IMR-90 (cell line): ENCODE measurements around the gene LONP2. TPM values are rescaled to one million over a fixed set of nuclear protein-coding genes. Genes with fewer than 3 reads are reported as not detected.

Experiments used
- ATAC-seq: fragments of 200-7000 bp; cut with Tn5 transposase; 2 replicates; pipeline ENCODE4 v1.9.1; 2020; ENCODE audit warnings: low read depth, mild to moderate bottlenecking, moderate library complexity
- BruUV-seq: library from RNA; stranded (reverse); fragments of 400-500 nt; replicated peaks from 2 replicates; lab custom pipeline; 2021; lab: Mats Ljungman, UMichigan
- CTCF ChIA-PET: fragments of 300-600 bp; formaldehyde crosslinking; extraction: SDS; loops from one replicate; lab custom pipeline; 2021; ENCODE audit warnings: antibody characterized with exemption; lab: Yijun Ruan, JAX
- POLR2A ChIA-PET: fragments of 300-600 bp; sonication (Branson Sonifier 250); formaldehyde crosslinking; loops from one replicate; lab custom pipeline; 2022; ENCODE audit warnings: antibody characterized with exemption; ENCODE audit not compliant: unreplicated experiment; lab: Charles Lee
- DNase-seq: peaks from one replicate; pipeline ENCODE4 v3.0.0; 2013
- H2AFZ ChIP-seq: replicated peaks from 2 replicates; pipeline ENCODE3; 2013; ENCODE audit warnings: low read length, mild to moderate bottlenecking; ENCODE audit not compliant: poor library complexity
- H2AK5ac ChIP-seq: 2 replicates; pipeline ENCODE4 v1.6.1; 2013; ENCODE audit warnings: low read depth, low read length, inconsistent platforms
- H2AK9ac ChIP-seq: replicated peaks from 2 replicates; pipeline ENCODE3; 2013; ENCODE audit warnings: mild to moderate bottlenecking, low read depth, low read length, moderate library complexity; ENCODE audit not compliant: poor library complexity
- H2BK120ac ChIP-seq: 2 replicates; pipeline ENCODE4 v1.6.1; 2013; ENCODE audit warnings: low read depth, low read length, inconsistent platforms
- H2BK15ac ChIP-seq: 3 replicates; pipeline ENCODE4 v1.6.1; 2013; ENCODE audit warnings: low read depth, low read length, inconsistent platforms
- H2BK20ac ChIP-seq: 2 replicates; pipeline ENCODE4 v1.6.1; 2013; ENCODE audit warnings: low read depth, mild to moderate bottlenecking, inconsistent platforms, low read length, moderate library complexity
- H2BK5ac ChIP-seq: 2 replicates; pipeline ENCODE4 v1.6.1; 2013; ENCODE audit warnings: mild to moderate bottlenecking, low read depth, low read length, inconsistent platforms; ENCODE audit not compliant: poor library complexity, severe bottlenecking
- H3K14ac ChIP-seq: replicated peaks from 2 replicates; pipeline ENCODE4 v1.6.1; 2013; ENCODE audit warnings: low read depth, low read length, inconsistent platforms
- H3K18ac ChIP-seq: 2 replicates; pipeline ENCODE4 v1.6.1; 2013; ENCODE audit warnings: low read depth, low read length, control low read depth
- H3K23ac ChIP-seq: 2 replicates; pipeline ENCODE4 v1.6.1; 2013; ENCODE audit warnings: low read depth, low read length, inconsistent platforms
- H3K27ac ChIP-seq: 2 replicates; pipeline ENCODE4 v1.5.1; 2013; ENCODE audit warnings: mild to moderate bottlenecking, control low read depth, low read length; ENCODE audit not compliant: insufficient read depth
- H3K27me3 ChIP-seq: 2 replicates; pipeline ENCODE4 v1.6.1; 2013; ENCODE audit warnings: low read length; ENCODE audit not compliant: control insufficient read depth, insufficient read depth
- H3K36me3 ChIP-seq: 2 replicates; pipeline ENCODE4 v1.6.1; 2013; ENCODE audit warnings: low read length, mixed read lengths; ENCODE audit not compliant: control insufficient read depth, insufficient read depth
- H3K4ac ChIP-seq: 2 replicates; pipeline ENCODE4 v1.6.1; 2013; ENCODE audit warnings: low read depth, low read length, inconsistent platforms
- H3K4me1 ChIP-seq: 2 replicates; pipeline ENCODE4 v1.6.1; 2013; ENCODE audit warnings: low read length, mixed read lengths; ENCODE audit not compliant: control insufficient read depth, insufficient read depth
- H3K4me2 ChIP-seq: 2 replicates; pipeline ENCODE4 v1.6.1; 2013; ENCODE audit warnings: low read depth, mild to moderate bottlenecking, control low read depth, low read length, moderate library complexity
- H3K4me3 ChIP-seq: 2 replicates; pipeline ENCODE4 v1.5.1; 2013; ENCODE audit warnings: low read depth, mild to moderate bottlenecking, control low read depth, low read length, moderate library complexity; ENCODE audit not compliant: insufficient read depth
- H3K56ac ChIP-seq: 2 replicates; pipeline ENCODE4 v1.6.1; 2013; ENCODE audit warnings: low read length, inconsistent platforms; ENCODE audit not compliant: insufficient read depth; ENCODE audit errors: extremely low read depth
- H3K79me1 ChIP-seq, 2 experiments: 2 replicates each; pipeline ENCODE4 v1.6.1; 2013; ENCODE audit warnings: low read length in 2 of 2, inconsistent platforms in 1 of 2, low read depth in 1 of 2
- H3K9ac ChIP-seq: 2 replicates; pipeline ENCODE4 v1.6.1; 2013; ENCODE audit warnings: low read depth, low read length, control low read depth
- H3K9me1 ChIP-seq: 2 replicates; pipeline ENCODE4 v1.6.1; 2013; ENCODE audit warnings: low read length, inconsistent platforms; ENCODE audit not compliant: insufficient read depth
- H3K9me3 ChIP-seq: 2 replicates; pipeline ENCODE4 v1.6.1; 2013; ENCODE audit warnings: low read length; ENCODE audit not compliant: control insufficient read depth, insufficient read depth
- H4K20me1 ChIP-seq: 2 replicates; pipeline ENCODE4 v1.6.1; 2013; ENCODE audit warnings: low read length, inconsistent platforms; ENCODE audit not compliant: insufficient read depth
- H4K5ac ChIP-seq: 2 replicates; pipeline ENCODE4 v1.6.1; 2013; ENCODE audit warnings: mild to moderate bottlenecking, low read depth, low read length, control low read depth
- H4K8ac ChIP-seq, 2 experiments: 2 replicates each; pipeline ENCODE4 v1.6.1; 2013; ENCODE audit warnings: low read depth in 2 of 2, low read length in 2 of 2, control low read depth in 1 of 2, inconsistent platforms in 1 of 2
- H4K91ac ChIP-seq: 2 replicates; pipeline ENCODE4 v1.6.1; 2013; ENCODE audit warnings: low read depth, low read length, inconsistent platforms; ENCODE audit not compliant: insufficient read depth
- CEBPB ChIP-seq: IDR thresholded peaks from 2 replicates; pipeline ENCODE4 v1.6.1; 2012; ENCODE audit warnings: low read depth, low read length, improper control_type of control experiment
- CTCF ChIP-seq: conservative IDR thresholded peaks from 2 replicates; pipeline ENCODE4 v1.5.1; 2012; ENCODE audit warnings: mild to moderate bottlenecking, low read depth, low read length, improper control_type of control experiment
- ELK1 ChIP-seq: fragments of 150-350 bp; IDR thresholded peaks from 2 replicates; pipeline ENCODE4 v1.6.1; 2016; ENCODE audit warnings: low read depth, mild to moderate bottlenecking, low read length, moderate library complexity, borderline replicate concordance
- POLR2A ChIP-seq: IDR thresholded peaks from 2 replicates; pipeline ENCODE4 v1.6.1; 2012; ENCODE audit warnings: mild to moderate bottlenecking, low read depth, low read length
- RAD21 ChIP-seq: IDR thresholded peaks from 2 replicates; pipeline ENCODE4 v1.6.1; 2012; ENCODE audit warnings: low read length, improper control_type of control experiment
- RCOR1 ChIP-seq: IDR thresholded peaks from 2 replicates; pipeline ENCODE4 v1.6.1; 2012; ENCODE audit warnings: mild to moderate bottlenecking, low read length, improper control_type of control experiment; ENCODE audit not compliant: insufficient replicate concordance
- SMC3 ChIP-seq: fragments of 150-350 bp; IDR thresholded peaks from 2 replicates; pipeline ENCODE4 v1.6.1; 2016; ENCODE audit warnings: low read depth, mild to moderate bottlenecking, antibody characterized with exemption, low read length, moderate library complexity
- USF2 ChIP-seq: fragments of 150-350 bp; IDR thresholded peaks from 2 replicates; pipeline ENCODE4 v1.6.1; 2017; ENCODE audit warnings: mild to moderate bottlenecking, antibody characterized with exemption, low read length, low read depth
- WGBS, 2 experiments: methylation state at CpG; one replicate each; pipeline versions ENCODE4 v1.1.5 to v1.1.7; 2013; ENCODE audit warnings: missing lambda C conversion rate in 2 of 2; ENCODE audit not compliant: insufficient read length in 1 of 2; ENCODE audit errors: extremely low coverage in 2 of 2; 5-methylcytosine and 5-hydroxymethylcytosine counted together
- dilution Hi-C: fragments of 300-500 bp; cut with HindIII; formaldehyde crosslinking; loops from one replicate; pipeline ENCODE4 v1.14.3; 2018; ENCODE audit warnings: low sequenced_read_pairs; ENCODE audit not compliant: unreplicated experiment
- in situ Hi-C: fragments of 300-500 bp; cut with MboI; formaldehyde crosslinking; loops from 3 replicates; pipeline ENCODE4 v1.14.3; 2019; ENCODE audit warnings: low sequenced_read_pairs, inconsistent platforms, mixed read lengths
- intact Hi-C: fragments of 100-400 bp; cut with micrococcal nuclease; formaldehyde crosslinking; loops from 2 replicates; pipeline ENCODE4 v1.10.0; 2022
- polyA plus RNA-seq, 3 experiments: library from polyadenylated mRNA; depleted of rRNA; stranded (reverse); fragments of >200 nt; gene quantifications; 2 replicates each; pipeline ENCODE4 v1.2.3, GENCODE V29; 2012; ENCODE audit warnings: low replicate concordance in 1 of 3
- total RNA-seq: library from RNA; depleted of rRNA; stranded (reverse); fragments of >200 nt; gene quantifications from 2 replicates; pipeline ENCODE4 v1.2.3, GENCODE V29; 2012

The LONP2 gene
- total and polyA plus RNA-seq, 2 of the 4 experiments (the other 2 are of a cell fraction): 31.5 to 90.9 TPM

GRCh38 chr16:48381201-48381600 lies 137.1 kb downstream of the LONP2 start:
- peak; percentile 44 for DNase-seq
- Histone ChIP-seq H2AFZ (no peak overlapping the region), H4K8ac (no peak overlapping the region), H3K4me3 (no peak overlapping the region), H4K20me1 (peaks cover 62% of the 10 kb centered on the region), H3K9me1 (peaks cover 15% of the 10 kb centered on the region), H2AK9ac (no peak overlapping the region), H3K27ac (no peak overlapping the region), H2BK15ac (no peak overlapping the region), H3K9me3 (no peaks in the 10 kb centered on the region), H2BK20ac (no peak overlapping the region), H3K56ac (no peak overlapping the region), H2BK5ac (no peak overlapping the region), H3K36me3 (no peaks in the 10 kb centered on the region), H3K4me1 (peaks cover 11% of the 10 kb centered on the region), H4K91ac (no peak overlapping the region), H3K79me1 (peaks cover 0 to 54% of the 10 kb centered on the region in 2 experiments; a peak in 3 of 4 replicates), H3K4me2 (no peak overlapping the region), H3K27me3 (no peaks in the 10 kb centered on the region), H2BK120ac (no peak overlapping the region), H3K18ac (no peak overlapping the region), H3K9ac (no peak overlapping the region), H3K4ac (no peak overlapping the region), H3K23ac (peak overlapping the region; percentile 50), H4K5ac (no peak overlapping the region), H3K14ac (no peak overlapping the region), H2AK5ac (no peak overlapping the region)
- in situ Hi-C loops (no loop called here), dilution Hi-C loops (no loop called here), intact Hi-C loops (loop anchor here (5.0 kb wide), 2 partner anchors 121 to 226 kb away; no protein-coding TSS in a partner anchor)
- CTCF ChIA-PET: no interaction called here
- POLR2A ChIA-PET: no interaction called here
- WGBS, 2 experiments: no CpG with 5 or more reads among the region's 5 CpGs
- no peak for ATAC-seq
- no TSS peak for BruUV-seq
- TF ChIP-seq CEBPB: no peak
- no peak for TF ChIP-seq RCOR1
- TF ChIP-seq RAD21: no peak
- TF ChIP-seq CTCF: no peak
- TF ChIP-seq USF2: no peak
- TF ChIP-seq POLR2A: no peak
- no peak for TF ChIP-seq ELK1
- no peak for TF ChIP-seq SMC3
